Dendritic cell treated with granulocyte-macrophage colony-stimulating factor and Interleukin-4, amounts not matched to agents 40 ng/mL and 50 ng/mL, for 4 days (primary cell): ENCODE data around the gene LRRFIP2.
"Not testable (repeated sequence)": the region's sequence is repeated elsewhere in the genome, so short reads cannot be mapped to it uniquely, and the experiment has no call there.

Experiments used
- H3K27ac Mint-ChIP-seq: one replicate; pipeline ENCODE4 v1.8.0; 2022; ENCODE audit warnings: mild to moderate bottlenecking, mixed read lengths
- H3K27me3 Mint-ChIP-seq: one replicate; pipeline ENCODE4 v1.8.0; 2022; ENCODE audit warnings: mild to moderate bottlenecking, mixed read lengths
- H3K36me3 Mint-ChIP-seq: one replicate; pipeline ENCODE4 v1.8.0; 2022; ENCODE audit warnings: low read depth, mixed read lengths
- H3K4me1 Mint-ChIP-seq: one replicate; pipeline ENCODE4 v1.8.0; 2022; ENCODE audit warnings: low read depth, mixed read lengths
- H3K4me3 Mint-ChIP-seq: one replicate; pipeline ENCODE4 v1.8.0; 2022; ENCODE audit warnings: mild to moderate bottlenecking, moderate library complexity, mixed read lengths
- H3K9me3 Mint-ChIP-seq: one replicate; pipeline ENCODE4 v1.8.0; 2022; ENCODE audit warnings: mixed read lengths
- intact Hi-C: fragments of 100-400 bp; cut with micrococcal nuclease; formaldehyde crosslinking; loops from one replicate; pipeline ENCODE4 v1.15.0; 2022

LRRFIP2 gene

GRCh38 chr3:37174532-37175126 is at the start of gene LRRFIP2:
Gene LRRFIP2, minus strand, starts transcription at chr3:37174582. Its CDS starts 25,599 bp downstream, at chr3:37148983.
- Mint-ChIP-seq H3K27me3 (no peaks in the 10 kb centered on the region), H3K4me3 (peak within 1 kb of the TSS; percentile 92), H3K4me1 (peaks cover 58% of the 10 kb centered on the region), H3K9me3 (no peaks in the 10 kb centered on the region), H3K27ac (peak within 1 kb of the TSS; percentile 93), H3K36me3 (peaks cover 48% of the 10 kb centered on the region)
- intact Hi-C loops, result no loop called here

GRCh38 chr3:37223576-37223975 is 49.2 kb upstream of the LRRFIP2 start:
- Mint-ChIP-seq H3K9me3 (no peaks in the 10 kb centered on the region), H3K4me3 (no peak overlapping the region)
- intact Hi-C loops, result no loop called here

GRCh38 chr3:37223141-37223558 is 48.8 kb upstream of the LRRFIP2 start:
- intact Hi-C loops, result no loop called here
- H3K27me3 Mint-ChIP-seq, result no peaks in the 10 kb centered on the region
- H3K9me3 Mint-ChIP-seq, result no peaks in the 10 kb centered on the region
- no peak overlapping the region for H3K27ac Mint-ChIP-seq
- H3K36me3 Mint-ChIP-seq, result no peaks in the 10 kb centered on the region
- no peak overlapping the region for H3K4me3 Mint-ChIP-seq
- no peaks in the 10 kb centered on the region for H3K4me1 Mint-ChIP-seq

More at GRCh38 chr3:37223576-37223975, 49.2 kb upstream of the LRRFIP2 start:
- H3K4me1 Mint-ChIP-seq, result no peaks in the 10 kb centered on the region
- H3K27me3 Mint-ChIP-seq, result no peaks in the 10 kb centered on the region
- H3K27ac Mint-ChIP-seq, result no peak overlapping the region
- no peaks in the 10 kb centered on the region for H3K36me3 Mint-ChIP-seq

GRCh38 chr3:37222542-37222941 is 48.2 kb upstream of the LRRFIP2 start:
- H3K4me3 Mint-ChIP-seq, H3K4me1 Mint-ChIP-seq, H3K36me3 Mint-ChIP-seq, H3K27me3 Mint-ChIP-seq, H3K27ac Mint-ChIP-seq, intact Hi-C loops, H3K9me3 Mint-ChIP-seq: not testable (repeated sequence)

GRCh38 chr3:37221407-37221806 is 47.0 kb upstream of the LRRFIP2 start:
- Mint-ChIP-seq H3K4me1 (no peaks in the 10 kb centered on the region), H3K4me3 (no peak overlapping the region), H3K9me3 (no peaks in the 10 kb centered on the region), H3K27ac (no peak overlapping the region), H3K27me3 (no peaks in the 10 kb centered on the region), H3K36me3 (no peaks in the 10 kb centered on the region)
- intact Hi-C loops, result no loop called here

- no peaks in the 10 kb centered on the region for H3K9me3 Mint-ChIP-seq
- H3K27me3 Mint-ChIP-seq, result no peaks in the 10 kb centered on the region
- intact Hi-C loops, result no loop called here
- no peaks in the 10 kb centered on the region for H3K4me1 Mint-ChIP-seq
- H3K4me3 Mint-ChIP-seq, result no peak overlapping the region
- no peak overlapping the region for H3K27ac Mint-ChIP-seq
- no peaks in the 10 kb centered on the region for H3K36me3 Mint-ChIP-seq
These were observed 44.9 kb upstream of the LRRFIP2 start for GRCh38 chr3:37219266-37219665.

- intact Hi-C loops, result no loop called here
- no peak overlapping the region for H3K4me3 Mint-ChIP-seq
These were observed 43.8 kb upstream of the LRRFIP2 start for GRCh38 chr3:37218206-37218605.

GRCh38 chr3:37217098-37217849 is 42.9 kb upstream of the LRRFIP2 start:
- no peaks in the 10 kb centered on the region for H3K4me1 Mint-ChIP-seq
- intact Hi-C loops, result no loop called here
- H3K9me3 Mint-ChIP-seq, result no peaks in the 10 kb centered on the region
- H3K36me3 Mint-ChIP-seq, result no peaks in the 10 kb centered on the region
- H3K27me3 Mint-ChIP-seq, result no peaks in the 10 kb centered on the region
- no peak overlapping the region for H3K4me3 Mint-ChIP-seq
- H3K27ac Mint-ChIP-seq, result no peak overlapping the region

More at GRCh38 chr3:37218206-37218605, 43.8 kb upstream of the LRRFIP2 start:
- H3K9me3 Mint-ChIP-seq, result no peaks in the 10 kb centered on the region
- no peaks in the 10 kb centered on the region for H3K36me3 Mint-ChIP-seq
- no peak overlapping the region for H3K27ac Mint-ChIP-seq
- H3K4me1 Mint-ChIP-seq, result no peaks in the 10 kb centered on the region
- no peaks in the 10 kb centered on the region for H3K27me3 Mint-ChIP-seq

GRCh38 chr3:37216597-37217097 is 42.3 kb upstream of the LRRFIP2 start:
- H3K4me3 Mint-ChIP-seq, result no peak overlapping the region
- H3K36me3 Mint-ChIP-seq, result no peaks in the 10 kb centered on the region
- H3K9me3 Mint-ChIP-seq, result no peaks in the 10 kb centered on the region
- no peaks in the 10 kb centered on the region for H3K27me3 Mint-ChIP-seq
- intact Hi-C loops, result no loop called here
- no peaks in the 10 kb centered on the region for H3K4me1 Mint-ChIP-seq
- no peak overlapping the region for H3K27ac Mint-ChIP-seq

- intact Hi-C loops, result no loop called here
- no peaks in the 10 kb centered on the region for H3K9me3 Mint-ChIP-seq
- no peak overlapping the region for H3K4me3 Mint-ChIP-seq
- H3K27ac Mint-ChIP-seq, result no peak overlapping the region
- H3K27me3 Mint-ChIP-seq, result no peaks in the 10 kb centered on the region
- no peaks in the 10 kb centered on the region for H3K36me3 Mint-ChIP-seq
- H3K4me1 Mint-ChIP-seq, result no peaks in the 10 kb centered on the region
These were observed 39.7 kb upstream of the LRRFIP2 start for GRCh38 chr3:37214076-37214475.

GRCh38 chr3:37210230-37210629 is 35.8 kb upstream of the LRRFIP2 start:
- Mint-ChIP-seq H3K27ac (no peak overlapping the region), H3K9me3 (no peaks in the 10 kb centered on the region), H3K4me3 (no peak overlapping the region), H3K36me3 (no peaks in the 10 kb centered on the region), H3K4me1 (no peaks in the 10 kb centered on the region), H3K27me3 (no peaks in the 10 kb centered on the region)
- intact Hi-C loops, result no loop called here

GRCh38 chr3:37208576-37208975 is 34.2 kb upstream of the LRRFIP2 start:
- not testable (repeated sequence) for H3K4me3 Mint-ChIP-seq, H3K27me3 Mint-ChIP-seq, H3K27ac Mint-ChIP-seq, H3K4me1 Mint-ChIP-seq, H3K36me3 Mint-ChIP-seq, H3K9me3 Mint-ChIP-seq
- intact Hi-C loops, result loop anchor here (10.0 kb wide), 1 partner anchor 124 kb away; no protein-coding TSS in a partner anchor

GRCh38 chr3:37208008-37208407 is 33.6 kb upstream of the LRRFIP2 start:
- H3K4me1 Mint-ChIP-seq, H3K27ac Mint-ChIP-seq, H3K9me3 Mint-ChIP-seq, H3K4me3 Mint-ChIP-seq, H3K36me3 Mint-ChIP-seq, H3K27me3 Mint-ChIP-seq: not testable (repeated sequence)
- intact Hi-C loops, result loop anchor here (10.0 kb wide), 1 partner anchor 123 kb away; no protein-coding TSS in a partner anchor

GRCh38 chr3:37206041-37206440 is 31.7 kb upstream of the LRRFIP2 start:
- not testable (repeated sequence) for H3K36me3 Mint-ChIP-seq, H3K4me3 Mint-ChIP-seq, H3K4me1 Mint-ChIP-seq, H3K9me3 Mint-ChIP-seq, H3K27me3 Mint-ChIP-seq, H3K27ac Mint-ChIP-seq
- intact Hi-C loops, result loop anchor here (10.0 kb wide), 1 partner anchor 121 kb away; no protein-coding TSS in a partner anchor
